Fibroblast of lung (primary cell): ENCODE results near the gene TBC1D22B.

Source experiments
- CTCF ChIP-seq, 2 donors: IDR thresholded peaks in 1 of 2; conservative IDR thresholded peaks in 1 of 2; 1 replicate in 1 of 2; 2 replicates in 1 of 2; pipeline ENCODE4 v1.5.1; 2011 to 2012; ENCODE audit warnings: low read length in 2 of 2, control low read depth in 1 of 2, inconsistent platforms in 1 of 2, low read depth in 1 of 2, mild to moderate bottlenecking in 1 of 2
- EZH2 ChIP-seq: IDR thresholded peaks from 2 replicates; pipeline ENCODE4 v1.5.1; 2012; ENCODE audit warnings: low read length, control low read depth, mild to moderate bottlenecking; ENCODE audit errors: missing control alignments

GRCh38 chr6:37280162-37280887 is 22.8 kb downstream of the TBC1D22B start:
- TF ChIP-seq CTCF (conservative IDR thresholded peaks at IDR 0.05 in 1 of 2, IDR thresholded peaks at IDR 0.05 in 1 of 2; ENCODE audit: low read depth in 1 of 2, low read length in 2 of 2) (no peak), EZH2 (no peak)
